GM21360 (cell line): ENCODE results near the gene IVNS1ABP.
A peak's percentile ranks its signal among the peaks of the same experiment; 100 is the strongest.
"Not testable (repeated sequence)": the region's sequence is repeated elsewhere in the genome, so short reads cannot be mapped to it uniquely, and the experiment has no call there.

Experiments used
- ATAC-seq: cut with Tn5 transposase; IDR thresholded peaks from one replicate; pipeline ENCODE4 v1.9.1; 2021; ENCODE audit warnings: mild to moderate bottlenecking, moderate library complexity; ENCODE audit not compliant: unreplicated experiment

Gene IVNS1ABP

DNA sequence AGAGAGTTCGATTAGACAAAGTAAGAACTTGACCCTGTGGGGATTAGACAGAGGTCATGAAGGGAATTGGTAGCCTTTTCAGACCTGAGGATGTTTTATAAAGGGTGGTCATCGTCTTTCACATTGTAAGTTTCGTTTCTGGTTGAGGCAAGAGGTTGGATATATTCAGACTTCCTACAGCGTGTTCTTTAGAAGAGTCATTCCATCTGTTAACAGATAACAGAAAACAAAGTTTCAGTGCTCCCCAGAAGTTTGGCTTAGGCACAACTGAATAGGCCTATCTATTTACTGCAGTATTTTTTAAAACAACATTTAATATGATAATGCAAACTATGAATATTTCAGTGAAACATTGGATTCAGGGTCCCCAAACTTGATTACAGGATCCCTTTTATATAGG is 17.1 kb upstream of the IVNS1ABP start:
- ATAC-seq = no peak

DNA sequence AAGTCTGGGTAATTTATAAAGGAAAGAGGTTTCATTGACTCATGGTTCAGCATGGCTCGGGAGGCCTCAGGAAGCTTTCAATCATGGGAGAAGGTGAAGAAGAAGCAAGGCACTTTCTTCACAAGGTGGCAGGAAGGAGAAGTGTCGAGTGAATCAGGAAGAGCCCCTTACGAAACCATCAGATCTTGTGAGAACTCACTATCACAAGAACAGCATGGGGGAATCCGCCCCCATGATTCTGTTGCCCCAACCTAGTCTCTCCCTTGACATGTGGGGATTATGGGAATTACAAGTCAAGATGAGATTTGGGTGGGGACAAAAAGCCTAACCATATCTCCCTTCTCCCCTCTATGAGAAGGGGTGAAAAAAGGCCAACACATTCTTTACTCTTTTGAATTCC is 11.2 kb upstream of the IVNS1ABP start:
- no peak for ATAC-seq

DNA sequence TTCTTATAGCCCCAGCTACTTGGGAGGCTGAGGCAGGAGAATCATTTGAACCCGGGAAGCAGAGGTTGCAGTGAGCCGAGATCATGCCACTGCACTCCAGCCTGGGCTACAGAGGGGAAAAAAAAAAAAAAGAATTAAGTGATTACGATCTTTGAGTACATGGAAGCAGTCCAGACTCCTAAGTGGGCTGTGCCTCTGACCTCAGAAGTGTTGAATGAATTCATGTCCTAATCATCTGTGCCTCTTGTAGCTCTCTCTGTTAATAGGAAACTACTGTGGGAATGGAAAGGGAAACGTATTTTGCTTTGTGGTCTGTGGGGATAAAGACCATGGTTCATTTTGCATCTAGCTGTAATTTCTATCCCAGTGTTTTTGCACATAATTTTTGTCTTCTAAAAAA is 8.4 kb upstream of the IVNS1ABP start:
- ATAC-seq = no peak

DNA sequence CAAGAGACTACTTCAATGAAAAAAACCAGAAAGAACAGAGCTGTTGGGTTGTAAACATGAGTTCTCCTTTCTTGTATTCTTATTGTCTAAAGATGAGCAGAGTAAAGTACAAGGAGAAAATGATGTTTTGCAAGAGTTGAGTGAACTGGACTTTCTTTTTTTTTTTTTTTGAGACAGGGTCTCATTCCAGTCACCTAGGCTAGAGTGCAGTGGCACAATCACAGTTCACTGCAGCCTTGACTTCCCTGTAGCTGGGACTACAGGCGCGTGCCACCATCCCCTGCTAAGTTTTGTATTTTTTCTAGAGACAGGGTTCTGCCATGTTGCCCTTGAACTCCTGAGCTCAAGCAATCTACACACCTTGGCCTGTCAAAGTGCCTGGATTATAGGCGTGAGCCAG is 7.1 kb upstream of the IVNS1ABP start:
- ATAC-seq = no peak

DNA sequence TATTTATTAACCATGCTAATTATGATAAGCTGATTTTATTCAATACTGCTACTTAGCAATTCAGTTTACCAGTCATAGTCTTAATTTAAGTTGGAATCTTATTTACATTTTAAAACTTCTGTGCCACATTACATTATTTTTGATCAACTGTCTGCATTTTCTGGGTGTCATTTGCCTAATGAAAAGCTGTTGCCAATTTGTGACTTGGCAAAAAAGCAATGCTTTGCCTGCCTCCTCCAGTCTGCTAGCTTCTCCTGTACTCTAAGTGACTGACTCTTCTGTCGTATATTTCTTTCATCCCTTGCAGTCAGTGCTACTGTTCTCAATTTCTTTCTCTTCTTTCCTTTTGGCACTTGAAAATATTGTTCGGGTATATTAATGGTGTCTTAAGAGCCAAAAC is 5.6 kb upstream of the IVNS1ABP start:
- ATAC-seq = no peak

DNA sequence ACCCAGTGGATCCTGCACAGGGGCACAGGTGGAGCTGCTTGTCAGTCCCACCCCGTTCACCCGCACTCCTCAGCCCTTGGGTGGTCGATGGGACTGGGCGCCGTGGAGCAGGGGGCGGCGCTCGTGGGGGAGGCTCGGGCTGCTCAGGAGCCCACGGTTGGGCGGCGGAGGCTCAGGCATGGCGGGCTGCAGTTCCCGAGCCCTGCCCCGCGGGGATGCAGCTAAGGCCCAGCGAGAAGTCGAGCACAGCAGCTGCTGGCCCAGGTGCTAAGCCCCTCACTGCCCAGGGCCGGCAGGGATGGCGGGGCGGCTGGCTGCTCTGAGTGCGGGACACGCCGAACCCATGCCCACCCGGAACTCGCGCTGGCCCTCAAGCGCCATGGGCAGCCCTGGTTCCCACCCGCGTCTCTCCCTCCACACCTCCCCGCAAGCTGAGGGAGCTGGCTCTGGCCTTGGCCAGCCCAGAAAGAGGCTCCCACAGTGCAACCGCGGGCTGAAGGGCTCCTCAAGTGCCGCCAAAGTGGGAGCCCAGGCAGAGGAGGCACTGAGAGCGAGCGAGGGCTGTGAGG is 4.7 kb upstream of the IVNS1ABP start:
- not testable (repeated sequence) for ATAC-seq

DNA sequence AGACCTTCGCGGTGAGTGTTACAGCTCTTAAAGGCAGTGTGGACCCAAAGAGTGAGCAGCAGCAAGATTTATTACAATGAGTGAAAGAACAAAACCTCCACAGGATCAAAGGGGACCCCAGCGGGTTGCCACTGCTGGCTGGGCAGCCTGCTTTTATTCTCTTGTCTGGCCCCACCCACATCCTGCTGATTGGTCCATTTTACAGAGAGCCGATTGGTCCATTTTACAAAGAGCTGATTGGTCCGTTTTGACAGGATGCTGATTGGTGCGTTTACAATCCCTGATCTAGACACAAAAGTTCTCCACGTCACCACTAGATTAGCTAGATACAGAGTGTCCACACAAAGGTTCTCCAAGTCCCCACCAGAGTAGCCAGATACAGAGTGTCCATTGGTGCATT is 4.1 kb upstream of the IVNS1ABP start:
- not testable (repeated sequence) for ATAC-seq

DNA sequence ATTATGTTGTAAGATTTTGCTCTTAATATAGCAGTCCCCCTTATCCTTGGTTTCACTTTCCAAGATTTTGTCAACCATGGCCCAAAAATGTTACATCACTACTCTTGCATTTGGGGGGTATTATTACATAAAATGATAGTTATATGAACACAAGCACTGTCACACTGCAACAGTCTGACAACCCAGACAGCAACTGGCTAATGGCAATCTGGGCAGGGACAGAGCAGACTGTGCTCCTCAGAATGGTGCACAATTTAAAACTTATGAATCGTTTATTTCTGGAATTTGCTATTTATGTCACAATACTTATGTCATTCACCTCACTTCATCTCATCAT is 2.1 kb upstream of the IVNS1ABP start:
- ATAC-seq = no peak

DNA sequence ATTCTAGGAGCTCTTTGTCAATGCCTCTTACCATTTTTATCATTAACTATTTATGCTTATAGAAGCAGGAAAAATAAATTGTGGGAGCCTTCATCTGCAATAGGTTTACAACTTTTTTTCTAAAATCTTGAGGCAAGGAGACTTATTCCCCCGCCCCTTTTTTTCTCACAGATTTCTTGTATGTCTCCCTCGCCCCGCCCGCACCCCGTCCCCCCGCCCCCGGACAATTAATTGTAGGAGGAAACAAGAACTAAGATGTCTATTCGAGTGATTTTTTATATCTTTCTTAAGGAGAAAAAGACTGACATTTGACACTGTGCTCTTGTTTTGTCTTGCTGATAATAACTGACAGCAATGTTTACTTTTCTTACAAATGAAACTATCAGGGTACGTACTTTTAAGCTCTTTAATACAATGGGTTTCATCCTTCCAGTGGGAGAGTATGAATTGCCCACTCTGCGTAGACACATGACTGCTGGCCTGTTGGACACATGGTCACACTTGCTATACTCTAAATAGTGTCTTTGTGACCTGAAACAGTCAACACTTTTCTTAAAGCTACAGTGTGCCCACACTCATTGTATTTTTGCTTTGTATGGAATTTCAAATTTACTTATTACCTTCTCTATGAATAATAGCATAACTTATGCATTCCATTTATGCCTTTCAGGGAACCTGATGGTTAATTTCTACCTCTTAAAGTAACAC is 1.5 kb upstream of the IVNS1ABP start:
- no peak for ATAC-seq

DNA sequence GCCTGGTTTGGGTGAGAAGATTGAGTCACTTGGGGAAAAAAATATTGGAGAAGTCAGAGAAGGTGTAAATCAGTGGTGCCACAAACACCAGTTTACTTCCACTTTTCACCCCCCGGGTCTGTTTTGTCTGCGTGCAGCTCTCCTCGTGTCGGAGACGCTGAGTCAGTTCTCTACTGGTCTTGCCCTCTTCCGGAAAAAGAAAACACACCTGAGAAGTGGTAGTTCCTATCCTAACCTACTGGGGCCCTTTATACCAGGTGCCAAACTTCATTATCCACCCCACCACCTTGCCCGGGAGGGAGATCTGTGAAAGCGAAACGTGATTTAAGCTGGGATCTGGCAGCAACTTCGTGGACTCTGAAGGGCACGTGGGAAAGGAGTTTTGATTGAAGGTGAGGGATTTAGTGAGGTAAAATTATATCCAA is 855 bp upstream of the IVNS1ABP start:
- ATAC-seq = peak; percentile 45

DNA sequence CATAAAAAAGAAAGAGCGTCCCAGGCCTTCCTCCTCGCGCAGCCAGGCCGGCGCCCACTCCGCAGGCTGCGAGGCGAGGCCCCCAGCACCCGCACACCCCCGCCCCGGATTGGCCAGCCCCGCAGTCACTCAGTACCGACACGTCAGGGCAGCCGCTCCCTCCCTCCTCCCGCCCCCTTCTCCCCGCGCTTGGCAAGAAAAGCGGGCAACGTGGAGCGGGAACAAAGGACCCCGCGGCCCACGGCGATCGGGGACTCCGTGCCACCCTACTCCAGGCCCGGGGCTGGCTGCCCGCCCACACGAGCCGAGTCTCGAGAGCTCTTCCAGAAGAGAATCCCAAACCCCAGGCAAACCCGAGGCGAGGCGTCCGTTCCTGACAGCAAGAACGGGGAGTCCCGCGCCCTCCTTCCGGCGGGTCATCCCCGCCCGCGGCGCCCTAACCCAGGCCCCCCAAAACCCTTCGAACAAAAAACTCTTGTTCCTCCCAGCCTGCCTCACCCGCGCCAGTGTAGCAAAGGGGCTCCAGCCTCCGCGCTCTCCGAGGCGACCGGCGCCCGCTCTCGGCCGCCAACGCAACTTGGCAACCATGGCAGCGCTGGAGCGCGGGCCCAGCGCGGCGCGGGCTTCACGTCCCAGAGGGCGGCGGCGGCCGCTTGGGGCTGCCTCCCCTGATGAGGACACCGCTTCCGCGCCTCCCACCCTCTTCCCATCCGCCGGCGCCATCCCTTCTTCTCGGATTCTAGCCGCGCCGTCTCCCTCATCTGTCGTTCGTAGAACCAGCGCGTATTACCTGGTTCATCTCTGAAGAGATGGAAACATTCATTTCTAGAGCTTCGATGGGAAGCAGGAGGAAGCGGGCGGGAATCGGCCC is 645 bp downstream of the IVNS1ABP start:
- peak; percentile 41 for ATAC-seq

DNA sequence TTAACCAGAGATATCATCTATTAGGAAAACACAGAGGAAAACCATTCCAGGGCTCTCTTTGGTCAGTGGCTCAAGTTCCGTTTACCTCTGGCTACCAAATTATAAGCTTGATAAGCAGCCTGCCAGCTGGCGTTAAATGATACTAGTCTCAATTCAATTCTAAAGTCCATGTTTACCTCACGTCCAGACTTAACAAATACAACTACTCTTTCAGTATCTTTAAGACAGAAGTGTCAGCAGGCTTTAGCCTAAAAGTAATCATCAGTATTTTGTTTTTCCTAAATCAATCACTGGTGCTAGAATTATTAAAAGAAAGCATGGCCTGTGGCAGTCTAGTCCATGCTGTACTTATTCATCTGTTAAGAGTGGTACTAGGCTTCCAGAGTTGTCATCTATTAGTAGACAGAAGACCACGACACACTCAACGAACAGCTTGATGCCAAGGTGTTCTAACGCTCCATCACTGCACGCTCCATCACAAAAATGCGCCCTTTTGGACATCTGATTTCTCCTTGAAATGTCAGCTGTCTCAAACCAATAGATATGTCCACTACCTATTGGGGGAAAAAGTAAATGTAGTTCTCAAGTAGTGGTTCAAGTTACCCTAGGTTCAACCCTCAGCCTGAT is 1.5 kb downstream of the IVNS1ABP start:
- ATAC-seq = no peak

DNA sequence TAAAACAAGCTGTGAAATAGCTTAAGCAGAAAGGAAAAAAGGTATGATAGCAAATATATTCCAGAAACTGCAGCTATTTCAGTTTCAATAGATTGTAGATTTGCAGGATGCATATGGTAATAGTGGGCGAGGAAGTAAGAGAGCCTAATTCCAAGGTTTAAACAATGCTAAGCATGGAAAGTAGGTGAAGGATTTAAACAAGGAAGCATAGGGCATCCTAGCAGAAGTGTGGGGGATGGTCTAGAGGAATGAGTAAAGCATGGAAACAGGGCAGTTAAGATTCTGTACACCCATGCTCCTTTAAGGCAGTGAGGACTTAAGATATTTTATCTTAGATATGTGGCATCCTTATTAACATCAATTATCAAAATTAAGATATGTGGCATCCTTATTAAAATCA is 2.6 kb downstream of the IVNS1ABP start:
- ATAC-seq = no peak

DNA sequence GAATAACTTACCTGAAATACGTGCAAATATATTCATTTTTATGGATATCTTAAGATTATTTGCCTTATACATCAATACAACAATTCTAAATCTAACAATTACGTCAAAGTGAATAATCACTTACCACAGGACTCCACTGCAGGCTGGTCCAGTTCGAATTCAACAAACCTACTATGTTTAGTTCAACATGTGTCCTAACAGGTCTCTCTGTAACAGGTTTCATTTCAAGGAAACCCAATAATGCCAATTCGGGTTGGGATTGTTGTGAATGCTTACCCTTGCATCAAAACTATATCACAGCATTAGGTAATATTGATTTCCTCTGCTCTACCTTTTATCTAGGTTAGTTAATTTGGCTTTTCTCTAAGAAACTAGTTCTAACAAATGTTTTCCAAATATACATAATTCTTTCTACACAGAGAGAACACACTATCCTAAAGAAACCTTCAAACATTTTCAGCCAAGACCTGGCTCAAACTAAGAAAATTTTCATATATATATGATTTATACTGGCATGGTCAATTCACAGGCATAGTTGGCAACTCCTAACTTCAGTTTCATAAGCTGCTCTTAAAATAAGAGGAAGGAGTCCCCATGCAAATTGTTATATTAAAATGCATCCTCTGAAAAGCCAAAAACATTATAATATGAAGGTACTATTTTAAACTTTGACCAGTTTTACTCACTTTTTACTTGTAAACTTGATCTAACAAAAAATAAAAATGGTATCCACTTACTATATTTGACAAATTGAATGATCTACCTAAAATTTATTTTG is 4.5 kb downstream of the IVNS1ABP start:
- ATAC-seq = no peak

DNA sequence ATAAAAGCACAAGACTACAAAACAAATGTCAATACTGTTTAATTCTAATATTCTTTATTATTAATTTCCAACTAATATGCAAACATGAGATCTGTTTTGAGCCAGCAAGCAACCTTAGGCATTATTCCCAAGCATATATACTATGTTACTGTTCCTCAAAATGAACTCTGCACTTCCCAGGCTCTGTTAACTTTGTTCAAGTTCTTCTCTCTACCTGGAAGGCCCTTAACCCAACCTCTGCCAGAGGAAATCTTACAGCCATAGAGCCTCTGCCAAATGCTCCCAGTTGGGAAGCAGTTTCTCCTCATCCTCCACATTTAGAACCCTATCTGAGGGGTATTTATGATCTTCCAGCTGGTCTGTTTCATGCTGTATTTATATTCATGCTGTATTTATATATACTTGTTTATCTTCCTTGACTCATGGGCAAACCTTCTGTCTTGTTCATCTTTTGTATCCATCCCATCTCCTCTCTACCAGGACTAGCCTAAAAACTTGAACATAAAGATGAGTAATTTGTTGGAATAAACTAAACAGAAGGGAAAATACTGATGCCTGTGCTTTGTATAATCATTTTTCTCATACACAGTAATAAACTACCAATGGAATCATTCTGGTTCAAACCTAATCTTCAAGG is 5.3 kb downstream of the IVNS1ABP start:
- no peak for ATAC-seq

DNA sequence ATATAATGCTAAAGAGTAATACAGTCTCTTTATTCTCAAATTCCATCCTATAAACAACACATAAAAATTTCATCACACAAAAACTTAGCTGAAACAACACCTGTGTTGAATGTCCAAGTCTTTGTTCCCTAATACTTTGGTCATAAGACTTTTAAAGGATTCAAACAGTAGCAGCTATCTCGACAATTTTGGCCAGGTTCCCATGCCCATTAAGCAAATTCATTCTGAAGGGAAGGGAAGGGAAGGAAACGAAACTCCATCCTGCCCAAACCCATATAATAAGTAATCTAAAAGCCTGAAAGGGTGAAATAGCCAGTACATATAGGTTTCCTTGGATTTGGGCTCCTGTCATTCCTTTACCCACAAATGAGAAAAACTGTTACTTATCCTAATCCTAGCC is 7.5 kb downstream of the IVNS1ABP start:
- ATAC-seq = no peak

DNA sequence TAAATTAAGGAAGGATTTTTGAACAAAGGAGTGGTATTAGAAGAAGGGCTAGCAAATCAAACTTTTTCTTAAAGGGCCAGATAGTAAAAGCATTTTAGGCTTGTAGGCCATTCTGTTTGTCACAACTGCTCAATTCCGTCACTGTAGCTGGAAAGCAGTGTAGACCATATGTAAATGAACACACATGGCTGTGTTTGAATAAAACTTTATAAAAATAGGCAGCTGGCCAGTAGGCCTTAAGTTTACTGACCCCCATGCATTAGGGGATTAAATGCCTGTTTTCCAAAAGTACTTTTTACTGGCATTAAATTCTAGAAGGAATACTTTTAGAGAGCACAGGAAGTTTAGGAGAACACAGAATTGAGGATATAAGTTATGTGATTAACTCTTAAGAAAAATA is 8.9 kb downstream of the IVNS1ABP start:
- ATAC-seq = no peak

DNA sequence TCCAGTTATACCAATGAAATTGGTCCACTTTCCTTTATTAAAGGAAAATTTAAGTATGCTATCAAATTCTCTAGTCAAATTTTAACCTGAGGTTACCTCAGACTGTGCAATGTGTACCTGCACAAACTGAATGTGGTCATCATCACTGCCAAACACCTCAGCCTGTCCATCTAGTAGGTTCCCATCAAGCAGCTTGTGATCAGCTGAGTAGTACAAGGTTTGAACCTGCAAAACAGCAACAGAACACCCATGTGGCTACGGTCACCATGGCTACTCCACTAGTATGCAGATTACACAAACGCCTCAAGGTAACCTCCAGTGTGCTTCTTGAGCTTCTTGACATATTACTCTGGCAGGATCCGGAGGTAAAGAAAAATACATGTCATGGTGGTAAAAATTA is 11.6 kb downstream of the IVNS1ABP start:
- no peak for ATAC-seq

DNA sequence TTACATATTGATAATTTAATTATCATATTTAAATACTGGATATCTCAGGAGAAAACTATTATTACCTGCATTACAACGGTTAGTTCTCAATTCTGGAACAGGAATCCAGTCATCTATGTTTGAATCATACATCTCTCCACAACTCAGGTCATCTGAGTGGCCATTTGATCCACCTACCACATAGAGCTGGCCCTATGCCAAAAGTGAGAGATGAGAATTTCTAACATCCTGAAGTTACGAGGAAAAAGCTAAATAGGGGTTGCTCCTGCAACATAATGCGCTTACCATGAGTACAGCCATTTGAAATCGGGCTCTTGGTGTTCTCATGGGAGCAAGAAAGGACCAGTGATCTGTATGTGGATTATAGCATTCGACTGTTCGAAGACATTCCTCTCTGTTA is 16.9 kb downstream of the IVNS1ABP start:
- no peak for ATAC-seq

DNA sequence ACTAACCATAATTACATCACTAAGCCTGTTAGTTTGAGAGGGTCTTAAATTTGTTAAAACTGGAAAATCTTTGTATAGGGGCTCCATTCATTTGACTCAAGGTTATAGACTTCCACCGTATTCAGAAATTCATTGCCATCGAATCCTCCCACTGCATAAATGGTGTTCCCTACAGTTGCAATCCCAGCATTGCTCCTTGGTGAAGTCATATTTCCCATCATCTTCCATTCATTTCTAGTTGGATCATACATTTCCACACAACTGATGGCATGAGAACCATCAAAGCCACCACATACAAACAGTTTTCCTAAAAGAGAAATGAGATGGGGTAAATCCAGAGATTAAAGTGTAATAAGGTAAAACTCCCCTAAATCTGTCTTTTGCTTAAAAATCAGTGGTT is 19.1 kb downstream of the IVNS1ABP start:
- ATAC-seq = no peak
